ENCODE results near the gene ZNF385B. TPM values are rescaled to one million over a fixed set of nuclear protein-coding genes. Genes with fewer than 3 reads are reported as not detected.

ZNF385B gene
- total RNA-seq, 2 experiments from 2014 or later, result 113 to 178 TPM

GRCh38 chr2:179584760-179585159 is 276.7 kb downstream of the ZNF385B start:
- intact Hi-C loops (cut with micrococcal nuclease; ENCODE audit: unreplicated experiment), result no loop called here
- H3K4me1 ChIP-seq (ENCODE audit: insufficient read depth, low read length, poor library complexity, severe bottlenecking), result no peaks in the 10 kb centered on the region
- DNase-seq (ENCODE audit: low spot score), result no peak
- H3K36me3 ChIP-seq (ENCODE audit: insufficient read depth, low read length), result peaks cover 59% of the 10 kb centered on the region
- no peak overlapping the region for H3K4me3 ChIP-seq (ENCODE audit: low read depth, low read length, poor library complexity, severe bottlenecking)
- H3K27ac ChIP-seq (ENCODE audit: low read depth, low read length, poor library complexity, severe bottlenecking), result no peak overlapping the region
- H4K20me1 ChIP-seq (ENCODE audit: insufficient read depth, low read length), result no peaks in the 10 kb centered on the region
- H3K79me2 ChIP-seq (ENCODE audit: insufficient read depth, low read depth, low read length), result no peaks in the 10 kb centered on the region
- H3K9me2 ChIP-seq (ENCODE audit: insufficient read depth, low read length), result no peaks in the 10 kb centered on the region
- H3K9me3 ChIP-seq (ENCODE audit: low read length), result no peaks in the 10 kb centered on the region
- no peak overlapping the region for H2AFZ ChIP-seq (ENCODE audit: low read length)
- TF ChIP-seq CTCF (conservative IDR thresholded peaks at IDR 0.05; ENCODE audit: low read length), result no peak
- TF ChIP-seq EZH2phosphoT487 (IDR thresholded peaks at IDR 0.05; ENCODE audit: borderline replicate concordance, low read depth, low read length), result no peak
- H3K4me2 ChIP-seq (ENCODE audit: low read length), result no peak overlapping the region
- no TSS peak for BruUV-seq (replicated peaks)
- POLR2A ChIA-PET, result no interaction called here
- CTCF ChIA-PET (ENCODE audit: unreplicated experiment), result no interaction called here

- Histone ChIP-seq H4K20me1 (ENCODE audit: insufficient read depth, low read length) (no peaks in the 10 kb centered on the region), H3K27ac (ENCODE audit: low read depth, low read length, poor library complexity, severe bottlenecking) (no peak overlapping the region), H3K4me3 (ENCODE audit: low read depth, low read length, poor library complexity, severe bottlenecking) (no peak overlapping the region), H3K4me1 (ENCODE audit: insufficient read depth, low read length, poor library complexity, severe bottlenecking) (no peaks in the 10 kb centered on the region), H2AFZ (ENCODE audit: low read length) (no peak overlapping the region), H3K79me2 (ENCODE audit: insufficient read depth, low read depth, low read length) (no peaks in the 10 kb centered on the region), H3K9me3 (ENCODE audit: low read length) (no peaks in the 10 kb centered on the region), H3K9me2 (ENCODE audit: insufficient read depth, low read length) (no peaks in the 10 kb centered on the region), H3K36me3 (ENCODE audit: insufficient read depth, low read length) (peaks cover 60% of the 10 kb centered on the region), H3K4me2 (ENCODE audit: low read length) (no peak overlapping the region)
- TF ChIP-seq CTCF (conservative IDR thresholded peaks at IDR 0.05; ENCODE audit: low read length), result no peak
- no TSS peak for BruUV-seq (replicated peaks)
- intact Hi-C loops (cut with micrococcal nuclease; ENCODE audit: unreplicated experiment), result no loop called here
- POLR2A ChIA-PET, result interaction anchor here (0.7 to 1.2 kb wide), 3 partner anchors 11 to 377 kb away, joined by 3 to 4 read pairs (median 4); no protein-coding TSS in a partner anchor
- DNase-seq (ENCODE audit: low spot score), result no peak
- CTCF ChIA-PET (ENCODE audit: unreplicated experiment), result no interaction called here
Measured at GRCh38 chr2:179581605-179582004, 279.8 kb downstream of the ZNF385B start.

- TF ChIP-seq EZH2phosphoT487 (IDR thresholded peaks at IDR 0.05; ENCODE audit: borderline replicate concordance, low read depth, low read length), result no peak
- no peak for TF ChIP-seq CTCF (conservative IDR thresholded peaks at IDR 0.05; ENCODE audit: low read length)
- H2AFZ ChIP-seq (ENCODE audit: low read length), result no peak overlapping the region
Measured at GRCh38 chr2:179580378-179581146, 280.9 kb downstream of the ZNF385B start.

More at GRCh38 chr2:179580378-179581146, 280.9 kb downstream of the ZNF385B start:
- Histone ChIP-seq H3K9me2 (ENCODE audit: insufficient read depth, low read length) (no peaks in the 10 kb centered on the region), H3K4me3 (ENCODE audit: low read depth, low read length, poor library complexity, severe bottlenecking) (no peak overlapping the region), H3K36me3 (ENCODE audit: insufficient read depth, low read length) (peaks cover 61% of the 10 kb centered on the region), H3K4me1 (ENCODE audit: insufficient read depth, low read length, poor library complexity, severe bottlenecking) (no peaks in the 10 kb centered on the region), H4K20me1 (ENCODE audit: insufficient read depth, low read length) (no peaks in the 10 kb centered on the region), H3K79me2 (ENCODE audit: insufficient read depth, low read depth, low read length) (no peaks in the 10 kb centered on the region), H3K4me2 (ENCODE audit: low read length) (no peak overlapping the region), H3K9me3 (ENCODE audit: low read length) (no peaks in the 10 kb centered on the region), H3K27ac (ENCODE audit: low read depth, low read length, poor library complexity, severe bottlenecking) (no peak overlapping the region)
- no peak for DNase-seq (ENCODE audit: low spot score)
- CTCF ChIA-PET (ENCODE audit: unreplicated experiment), result no interaction called here
- no TSS peak for BruUV-seq (replicated peaks)
- POLR2A ChIA-PET, result interaction anchor here (0.7 kb wide), 1 partner anchor 378 kb away, joined by 3 read pairs; no protein-coding TSS in a partner anchor
- intact Hi-C loops (cut with micrococcal nuclease; ENCODE audit: unreplicated experiment), result no loop called here

Data from OCI-LY7 (cell line).